Measurements from ENCODE around the gene TRIM32. TPM values are rescaled to one million over a fixed set of nuclear protein-coding genes. Genes with fewer than 3 reads are reported as not detected.

Gene TRIM32
- total RNA-seq, 2 experiments from 2014 or later: 4.4 to 5.8 TPM

DNA sequence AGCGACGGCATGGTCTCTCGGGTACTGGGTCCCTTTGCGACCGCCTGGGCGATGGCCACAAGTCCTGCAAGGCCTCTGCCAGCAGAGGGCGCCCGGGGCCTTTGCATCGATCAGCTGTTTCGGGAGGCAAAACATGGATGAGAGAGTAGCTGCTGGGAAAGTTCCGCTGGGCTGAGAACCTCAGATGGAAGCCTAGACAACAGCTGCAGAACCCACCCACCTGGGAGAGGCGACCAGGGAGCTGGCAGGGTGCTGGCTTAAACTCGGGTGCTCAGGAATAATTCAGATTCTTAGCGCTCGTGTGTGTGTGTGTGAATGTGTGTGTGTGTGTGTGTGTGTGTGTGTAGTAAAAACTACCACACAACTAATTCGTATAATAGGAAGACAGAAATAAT, 50.0 kb downstream of the TRIM32 start:
- Mint-ChIP-seq H3K27ac (no peak overlapping the region), H3K9me3 (no peaks in the 10 kb centered on the region), H3K27me3 (peaks cover 30% of the 10 kb centered on the region), H3K4me3 (no peak overlapping the region), H3K4me1 (ENCODE audit: low read depth) (no peaks in the 10 kb centered on the region), H3K36me3 (ENCODE audit: low read depth) (no peaks in the 10 kb centered on the region)
- Histone ChIP-seq H3K4me3 (ENCODE audit: low read length) (no peak overlapping the region), H3K9me3 (ENCODE audit: control insufficient read depth in 1 of 2, insufficient read depth in 1 of 2, low read length in 2 of 2) (no peaks in the 10 kb centered on the region), H3K27me3 (ENCODE audit: control insufficient read depth in 1 of 2, insufficient read depth in 2 of 2, low read length in 2 of 2) (no peaks in the 10 kb centered on the region), H3K4me1 (ENCODE audit: insufficient read depth, low read length) (peaks cover 4% of the 10 kb centered on the region), H3K36me3 (ENCODE audit: insufficient read depth, low read length) (no peaks in the 10 kb centered on the region), H3K27ac (ENCODE audit: low read depth in 1 of 2, low read length in 2 of 2) (no peak overlapping the region)
- intact Hi-C loops (cut with DNase I, micrococcal nuclease): no loop called here
- ATAC-seq (ENCODE audit: poor library complexity): no peak
- CTCF ChIA-PET: interaction anchor here (0.6 to 1.1 kb wide), 5 partner anchors 8 to 62 kb away, joined by 3 to 5 read pairs (median 4); partner anchors contain the start of gene TRIM32
- DNase-seq: peak; percentile 5 to 54 (median 20)
- TF ChIP-seq, protein P1, sequence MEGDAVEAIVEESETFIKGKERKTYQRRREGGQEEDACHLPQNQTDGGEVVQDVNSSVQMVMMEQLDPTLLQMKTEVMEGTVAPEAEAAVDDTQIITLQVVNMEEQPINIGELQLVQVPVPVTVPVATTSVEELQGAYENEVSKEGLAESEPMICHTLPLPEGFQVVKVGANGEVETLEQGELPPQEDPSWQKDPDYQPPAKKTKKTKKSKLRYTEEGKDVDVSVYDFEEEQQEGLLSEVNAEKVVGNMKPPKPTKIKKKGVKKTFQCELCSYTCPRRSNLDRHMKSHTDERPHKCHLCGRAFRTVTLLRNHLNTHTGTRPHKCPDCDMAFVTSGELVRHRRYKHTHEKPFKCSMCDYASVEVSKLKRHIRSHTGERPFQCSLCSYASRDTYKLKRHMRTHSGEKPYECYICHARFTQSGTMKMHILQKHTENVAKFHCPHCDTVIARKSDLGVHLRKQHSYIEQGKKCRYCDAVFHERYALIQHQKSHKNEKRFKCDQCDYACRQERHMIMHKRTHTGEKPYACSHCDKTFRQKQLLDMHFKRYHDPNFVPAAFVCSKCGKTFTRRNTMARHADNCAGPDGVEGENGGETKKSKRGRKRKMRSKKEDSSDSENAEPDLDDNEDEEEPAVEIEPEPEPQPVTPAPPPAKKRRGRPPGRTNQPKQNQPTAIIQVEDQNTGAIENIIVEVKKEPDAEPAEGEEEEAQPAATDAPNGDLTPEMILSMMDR (IDR thresholded peaks at IDR 0.05): peak; percentile 25
- POLR2A ChIA-PET: no interaction called here

DNA sequence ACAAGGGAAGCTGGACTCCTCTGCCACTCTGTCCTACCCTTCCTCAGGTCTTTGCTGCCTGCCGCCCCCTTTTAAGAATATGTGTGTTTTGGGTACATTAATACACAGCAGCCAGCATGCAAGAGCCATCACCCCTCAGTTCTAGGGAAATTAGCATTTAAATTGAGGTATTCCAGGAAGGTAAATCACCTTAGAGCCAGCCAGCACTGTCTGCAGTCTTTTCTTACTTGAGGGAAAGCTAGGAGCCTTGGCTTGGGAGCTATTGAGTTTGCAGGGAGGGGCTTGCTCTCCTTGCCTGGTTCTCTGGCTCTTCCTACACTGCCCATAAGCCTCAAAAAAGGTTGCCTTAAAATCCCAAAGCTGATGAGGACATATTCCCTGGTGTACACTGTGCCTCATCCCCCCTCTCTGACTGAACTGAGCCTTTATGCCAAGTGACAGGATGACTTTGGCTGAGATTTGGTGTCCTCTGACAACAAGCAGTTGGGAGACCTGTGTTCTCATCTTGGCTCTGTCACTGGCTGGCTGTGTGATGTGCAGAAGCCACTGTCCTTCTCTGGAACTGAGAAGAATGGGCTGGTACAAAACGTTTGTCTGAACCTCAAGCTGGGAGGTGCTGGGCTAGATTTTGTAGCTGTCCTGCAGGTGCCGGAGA, 54.1 kb downstream of the TRIM32 start:
- H3K36me3 ChIP-seq (ENCODE audit: insufficient read depth, low read length): no peaks in the 10 kb centered on the region
- Mint-ChIP-seq H3K4me3 (no peak overlapping the region), H3K9me3 (no peaks in the 10 kb centered on the region), H3K27ac (no peak overlapping the region), H3K27me3 (peaks cover 13% of the 10 kb centered on the region), H3K4me1 (ENCODE audit: low read depth) (no peaks in the 10 kb centered on the region), H3K36me3 (ENCODE audit: low read depth) (no peaks in the 10 kb centered on the region)
- H3K27me3 ChIP-seq (ENCODE audit: control insufficient read depth in 1 of 2, insufficient read depth in 2 of 2, low read length in 2 of 2): no peaks in the 10 kb centered on the region
- H3K9me3 ChIP-seq (ENCODE audit: control insufficient read depth in 1 of 2, insufficient read depth in 1 of 2, low read length in 2 of 2): no peaks in the 10 kb centered on the region
- ChIA-PET POLR2A (no interaction called here), CTCF (no interaction called here)
- TF ChIP-seq, protein P1 (IDR thresholded peaks at IDR 0.05): no peak
- H3K27ac ChIP-seq (ENCODE audit: low read depth in 1 of 2, low read length in 2 of 2): no peak overlapping the region
- intact Hi-C loops (cut with DNase I, micrococcal nuclease): no loop called here
- H3K4me3 ChIP-seq (ENCODE audit: low read length): no peak overlapping the region
- DNase-seq: no peak
- no peak for ATAC-seq (ENCODE audit: poor library complexity)
- peaks cover 4% of the 10 kb centered on the region for H3K4me1 ChIP-seq (ENCODE audit: insufficient read depth, low read length)

DNA sequence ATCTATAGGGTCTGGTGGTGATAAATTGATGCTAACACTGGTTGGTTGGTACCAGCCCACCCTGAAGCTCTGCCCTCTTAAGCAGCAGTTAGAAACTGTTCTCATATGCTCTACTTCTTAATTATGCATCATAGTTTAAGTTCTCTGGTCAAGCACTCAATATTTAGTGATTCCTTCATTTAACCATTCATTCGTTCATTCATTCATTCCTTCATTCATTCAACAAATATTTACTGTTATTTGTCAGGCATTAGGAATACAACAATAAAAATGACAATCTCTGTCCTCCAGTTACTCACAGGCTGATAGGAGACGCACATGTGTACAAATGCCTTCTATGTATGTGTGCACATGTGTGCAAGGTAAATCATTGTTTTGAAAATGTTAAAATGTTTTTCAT, 54.6 kb downstream of the TRIM32 start:
- Histone ChIP-seq H3K27me3 (ENCODE audit: control insufficient read depth in 1 of 2, insufficient read depth in 2 of 2, low read length in 2 of 2) (no peaks in the 10 kb centered on the region), H3K27ac (ENCODE audit: low read depth in 1 of 2, low read length in 2 of 2) (no peak overlapping the region), H3K4me3 (ENCODE audit: low read length) (no peak overlapping the region), H3K4me1 (ENCODE audit: insufficient read depth, low read length) (peaks cover 4% of the 10 kb centered on the region), H3K36me3 (ENCODE audit: insufficient read depth, low read length) (no peaks in the 10 kb centered on the region), H3K9me3 (ENCODE audit: control insufficient read depth in 1 of 2, insufficient read depth in 1 of 2, low read length in 2 of 2) (no peaks in the 10 kb centered on the region)
- Mint-ChIP-seq H3K27me3 (peaks cover 11% of the 10 kb centered on the region), H3K9me3 (no peaks in the 10 kb centered on the region), H3K27ac (no peak overlapping the region), H3K4me1 (ENCODE audit: low read depth) (no peaks in the 10 kb centered on the region), H3K4me3 (no peak overlapping the region), H3K36me3 (ENCODE audit: low read depth) (no peaks in the 10 kb centered on the region)
- POLR2A ChIA-PET: no interaction called here
- intact Hi-C loops (cut with DNase I, micrococcal nuclease): no loop called here
- TF ChIP-seq, protein P1 (IDR thresholded peaks at IDR 0.05): no peak
- CTCF ChIA-PET: no interaction called here
- no peak for DNase-seq
- ATAC-seq (ENCODE audit: poor library complexity): no peak

All from CD4-positive, alpha-beta T cell (primary cell).